Smooth muscle cell (in vitro differentiated cells): ENCODE data around the gene AGXT2. TPM values are rescaled to one million over a fixed set of nuclear protein-coding genes. Genes with fewer than 3 reads are reported as not detected.

Experiments
- DNase-seq: peaks from one replicate; lab custom pipeline; 2025; ENCODE audit not compliant: unreplicated experiment; lab: John Stamatoyannopoulos, UW
- H2AFZ ChIP-seq: fragments of 200-600 bp; sonication (generic); 2 replicates; pipeline ENCODE4 v1.6.0; 2016; ENCODE audit warnings: antibody characterized with exemption, low read depth, mild to moderate bottlenecking
- H3F3A ChIP-seq: fragments of 200-600 bp; sonication (generic); 2 replicates; pipeline ENCODE4 v1.6.0; 2017; ENCODE audit warnings: antibody characterized with exemption, low read depth
- H3K27ac ChIP-seq: fragments of 200-600 bp; sonication (generic); 2 replicates; pipeline ENCODE4 v1.5.1; 2016; ENCODE audit warnings: low read depth, mild to moderate bottlenecking
- H3K27me3 ChIP-seq: fragments of 200-600 bp; sonication (generic); 2 replicates; pipeline ENCODE4 v1.6.1; 2016; ENCODE audit warnings: low read depth, mild to moderate bottlenecking
- H3K36me3 ChIP-seq: fragments of 200-600 bp; sonication (generic); 2 replicates; pipeline ENCODE4 v1.5.1; 2016; ENCODE audit warnings: low read depth
- H3K4me1 ChIP-seq: fragments of 200-600 bp; sonication (generic); 2 replicates; pipeline ENCODE4 v1.5.1; 2016; ENCODE audit warnings: low read depth
- H3K4me2 ChIP-seq: fragments of 200-600 bp; sonication (generic); 2 replicates; pipeline ENCODE4 v1.6.0; 2016; ENCODE audit warnings: mild to moderate bottlenecking
- H3K4me3 ChIP-seq: fragments of 200-600 bp; sonication (generic); 2 replicates; pipeline ENCODE4 v1.5.1; 2016; ENCODE audit warnings: mild to moderate bottlenecking
- H3K79me2 ChIP-seq: fragments of 200-600 bp; sonication (generic); 2 replicates; pipeline ENCODE4 v1.6.0; 2016; ENCODE audit warnings: low read depth, mild to moderate bottlenecking
- H3K9ac ChIP-seq: fragments of 200-600 bp; sonication (generic); 2 replicates; pipeline ENCODE4 v1.6.0; 2016; ENCODE audit warnings: low read depth
- H3K9me3 ChIP-seq: fragments of 200-600 bp; sonication (generic); replicated peaks from 2 replicates; pipeline ENCODE4 v1.5.1; 2016; ENCODE audit warnings: low read depth
- H4K20me1 ChIP-seq: fragments of 200-600 bp; sonication (generic); 2 replicates; pipeline ENCODE4 v1.6.0; 2016; ENCODE audit warnings: low read depth
- WGBS: methylation state at CpG from one replicate; pipeline ENCODE4 v1.1.7; 2016; ENCODE audit warnings: low lambda C conversion rate; 5-methylcytosine and 5-hydroxymethylcytosine counted together
- polyA plus RNA-seq: library from polyadenylated mRNA; unstranded; fragments of >200 nt; fragmentation: Nextera tagmentation; extraction: Ambion mirVana; gene quantifications from 2 replicates; pipeline ENCODE4 v1.2.1, GENCODE V29; 2016
- total RNA-seq: library from RNA; depleted of rRNA; stranded (reverse); fragments of >200 nt; gene quantifications from 2 replicates; pipeline ENCODE4 v1.2.3, GENCODE V29; 2014
- TF ChIP-seq, protein P1 (sequence below): fragments of 200-600 bp; sonication (generic); IDR thresholded peaks from 2 replicates; pipeline ENCODE4 v1.5.1; 2017; ENCODE audit warnings: borderline replicate concordance, mild to moderate bottlenecking, antibody characterized with exemption; ENCODE audit not compliant: insufficient read depth, poor library complexity, severe bottlenecking

The AGXT2 gene
- total and polyA plus RNA-seq, 2 experiments from 2014 or later = not detected

DNA sequence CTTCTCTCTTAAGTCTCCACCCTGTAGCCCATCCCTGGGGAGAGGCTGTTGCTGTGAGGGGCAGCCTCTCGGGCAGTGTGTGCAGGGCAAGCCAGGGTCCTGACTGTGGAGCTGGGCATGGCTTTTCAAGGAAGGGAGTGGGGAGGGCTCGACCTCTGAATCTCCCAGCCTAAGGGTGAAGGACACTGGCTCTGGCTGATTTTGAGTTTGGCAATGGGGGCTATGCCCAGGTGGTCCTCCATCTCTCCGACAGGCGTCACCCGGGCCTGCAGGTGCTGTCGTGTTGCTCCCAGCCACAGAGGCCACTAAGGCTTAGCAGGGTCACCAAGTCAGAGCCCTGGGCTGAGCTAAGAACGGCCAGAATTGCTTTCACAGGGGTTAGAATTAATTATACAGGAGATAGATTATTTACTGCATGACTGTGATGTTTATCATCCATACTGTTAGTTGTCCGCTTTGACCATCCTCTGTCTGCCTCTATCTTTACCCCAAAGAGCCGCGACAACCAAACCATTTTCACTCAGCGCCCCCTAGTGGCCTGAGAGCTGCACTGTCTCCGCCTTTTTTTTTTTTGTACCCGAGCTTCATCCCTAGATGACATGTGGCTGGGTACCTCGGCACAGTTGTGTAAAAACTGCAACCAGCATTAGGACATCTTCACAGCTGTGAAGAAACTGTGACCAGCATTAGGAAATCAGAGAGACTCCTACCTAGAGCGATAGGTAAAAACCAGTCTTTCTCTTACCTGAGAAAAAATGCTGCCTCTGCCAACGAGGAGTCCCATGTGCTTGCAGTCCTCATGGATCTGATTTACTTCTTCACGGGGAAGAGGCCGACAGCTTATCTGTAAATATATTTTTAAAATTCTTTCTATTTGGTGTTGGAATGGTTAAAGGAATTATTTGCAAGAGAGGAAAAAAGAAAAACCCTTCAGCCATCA lies 44.5 kb downstream of the AGXT2 start:
- Histone ChIP-seq H3K9ac (no peak overlapping the region), H3K79me2 (no peaks in the 10 kb centered on the region), H4K20me1 (no peaks in the 10 kb centered on the region), H2AFZ (no peak overlapping the region), H3K4me2 (no peak overlapping the region), H3K27ac (no peak overlapping the region), H3F3A (no peaks in the 10 kb centered on the region), H3K9me3 (no peaks in the 10 kb centered on the region), H3K4me1 (no peaks in the 10 kb centered on the region), H3K36me3 (no peaks in the 10 kb centered on the region), H3K27me3 (peaks cover 4% of the 10 kb centered on the region), H3K4me3 (no peak overlapping the region)
- peak; percentile 4 for DNase-seq
- TF ChIP-seq, protein P1, sequence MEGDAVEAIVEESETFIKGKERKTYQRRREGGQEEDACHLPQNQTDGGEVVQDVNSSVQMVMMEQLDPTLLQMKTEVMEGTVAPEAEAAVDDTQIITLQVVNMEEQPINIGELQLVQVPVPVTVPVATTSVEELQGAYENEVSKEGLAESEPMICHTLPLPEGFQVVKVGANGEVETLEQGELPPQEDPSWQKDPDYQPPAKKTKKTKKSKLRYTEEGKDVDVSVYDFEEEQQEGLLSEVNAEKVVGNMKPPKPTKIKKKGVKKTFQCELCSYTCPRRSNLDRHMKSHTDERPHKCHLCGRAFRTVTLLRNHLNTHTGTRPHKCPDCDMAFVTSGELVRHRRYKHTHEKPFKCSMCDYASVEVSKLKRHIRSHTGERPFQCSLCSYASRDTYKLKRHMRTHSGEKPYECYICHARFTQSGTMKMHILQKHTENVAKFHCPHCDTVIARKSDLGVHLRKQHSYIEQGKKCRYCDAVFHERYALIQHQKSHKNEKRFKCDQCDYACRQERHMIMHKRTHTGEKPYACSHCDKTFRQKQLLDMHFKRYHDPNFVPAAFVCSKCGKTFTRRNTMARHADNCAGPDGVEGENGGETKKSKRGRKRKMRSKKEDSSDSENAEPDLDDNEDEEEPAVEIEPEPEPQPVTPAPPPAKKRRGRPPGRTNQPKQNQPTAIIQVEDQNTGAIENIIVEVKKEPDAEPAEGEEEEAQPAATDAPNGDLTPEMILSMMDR = peak; percentile 92
- WGBS = 49% methylated on average over 18 of the region's 18 CpGs

DNA sequence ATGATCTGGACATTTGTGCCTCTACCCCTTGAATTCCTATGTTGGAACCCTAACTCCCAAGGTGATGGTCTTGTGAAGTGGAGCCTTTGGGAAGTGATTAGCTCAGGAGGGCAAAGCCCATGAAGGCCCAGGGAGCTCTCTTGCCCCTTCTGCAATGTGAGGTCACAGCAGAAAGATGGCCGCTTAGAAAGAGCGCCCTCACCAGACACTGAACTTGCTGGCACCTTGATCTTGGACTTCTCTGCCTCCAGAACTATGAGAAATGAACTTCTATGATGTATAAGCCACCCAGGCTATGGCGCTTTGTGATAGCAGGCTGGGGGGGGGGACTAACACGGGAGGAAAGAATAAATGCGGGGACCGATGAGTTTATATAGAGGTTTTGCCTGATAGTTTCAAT lies 45.3 kb downstream of the AGXT2 start:
- no peaks in the 10 kb centered on the region for H3F3A ChIP-seq
- H3K27ac ChIP-seq = no peak overlapping the region
- TF ChIP-seq, protein P1 = no peak
- H3K36me3 ChIP-seq = no peaks in the 10 kb centered on the region
- DNase-seq = no peak
- H3K9ac ChIP-seq = no peak overlapping the region
- H4K20me1 ChIP-seq = no peaks in the 10 kb centered on the region
- peaks cover 4% of the 10 kb centered on the region for H3K27me3 ChIP-seq
- no peaks in the 10 kb centered on the region for H3K9me3 ChIP-seq
- H3K4me3 ChIP-seq = no peak overlapping the region
- no peak overlapping the region for H2AFZ ChIP-seq
- no peaks in the 10 kb centered on the region for H3K79me2 ChIP-seq
- H3K4me1 ChIP-seq = no peaks in the 10 kb centered on the region
- WGBS = 96% methylated on average over 6 of the region's 6 CpGs
- no peak overlapping the region for H3K4me2 ChIP-seq

- Histone ChIP-seq H3F3A (no peaks in the 10 kb centered on the region), H3K4me3 (no peak overlapping the region), H3K4me1 (no peaks in the 10 kb centered on the region), H3K4me2 (no peak overlapping the region), H4K20me1 (no peaks in the 10 kb centered on the region), H3K27ac (no peak overlapping the region), H3K9ac (no peak overlapping the region), H3K79me2 (no peaks in the 10 kb centered on the region), H3K27me3 (peaks cover 4% of the 10 kb centered on the region), H3K9me3 (no peaks in the 10 kb centered on the region), H3K36me3 (no peaks in the 10 kb centered on the region), H2AFZ (no peak overlapping the region)
- 85% methylated on average over 3 of the region's 3 CpGs for WGBS
- DNase-seq = no peak
- TF ChIP-seq, protein P1 = no peak
These were observed 45.9 kb downstream of the AGXT2 start for GRCh38 chr5:35001842-35002241.
